Hindlimb muscle (tissue), 1 donor: ENCODE data around the gene ELP1. TPM values are rescaled to one million over a fixed set of nuclear protein-coding genes. Genes with fewer than 3 reads are reported as not detected.

Experiments
- DNase-seq: peaks from one replicate; pipeline ENCODE4 v3.0.0-alpha.2; 2013
- polyA plus RNA-seq: library from polyadenylated mRNA; unstranded; fragments of 120-200 nt; gene quantifications from one replicate; pipeline ENCODE4 v1.2.1, GENCODE V29; 2013; ENCODE audit not compliant: insufficient read length

Gene ELP1
- polyA plus RNA-seq, 1 donor = 32.9 TPM

- no peak for DNase-seq
These were observed 51.7 kb downstream of the ELP1 start for GRCh38 chr9:108882052-108882888.

- no peak for DNase-seq
These were observed 53.1 kb downstream of the ELP1 start for GRCh38 chr9:108880738-108881316.

DNA sequence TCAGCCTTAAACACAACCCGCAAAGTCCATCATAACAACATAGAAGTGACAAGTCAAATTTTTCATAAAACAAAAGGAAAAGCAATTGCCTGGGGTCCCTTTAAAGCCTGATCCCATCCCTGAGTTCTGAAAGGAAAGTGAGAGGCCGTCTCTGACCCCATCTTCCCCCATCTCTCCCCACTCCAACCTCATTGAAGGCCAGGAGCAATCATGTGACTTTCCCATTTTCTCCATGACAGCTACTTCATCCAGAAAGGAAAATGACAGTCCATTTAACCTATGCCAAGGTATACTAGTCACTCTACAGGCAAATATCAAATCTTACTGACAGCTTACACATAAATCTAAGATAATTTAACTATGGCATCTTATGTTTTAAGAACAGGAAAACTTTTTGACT lies 56.4 kb downstream of the ELP1 start:
- DNase-seq = no peak

GRCh38 chr9:108876425-108876824 lies 57.5 kb downstream of the ELP1 start:
- no peak for DNase-seq

- no peak for DNase-seq
These were observed 59.7 kb downstream of the ELP1 start for GRCh38 chr9:108874058-108874788.

- DNase-seq = no peak
These were observed 64.7 kb downstream of the ELP1 start for GRCh38 chr9:108869092-108869725.

DNA sequence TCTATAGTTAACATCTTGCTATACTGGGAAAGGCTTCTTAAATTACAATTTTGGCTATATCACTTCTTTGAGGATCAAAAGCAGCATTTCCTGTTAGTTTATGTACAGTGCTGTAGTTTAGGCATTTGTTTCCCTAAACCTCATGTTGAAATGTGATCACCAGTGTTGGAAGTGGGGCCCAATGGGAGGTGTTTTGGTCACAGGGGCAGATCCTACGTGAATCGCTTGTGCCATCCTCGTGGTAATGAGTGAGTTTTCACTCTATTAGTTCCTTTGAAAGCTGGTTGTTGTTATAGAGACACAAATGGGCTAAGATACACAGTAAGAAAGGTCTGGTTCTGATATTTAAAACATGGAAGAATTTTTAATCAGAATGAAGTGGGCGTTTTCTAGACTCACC lies 66.1 kb downstream of the ELP1 start:
- no peak for DNase-seq

- no peak for DNase-seq
These were observed 66.8 kb downstream of the ELP1 start for GRCh38 chr9:108867116-108867515.

DNA sequence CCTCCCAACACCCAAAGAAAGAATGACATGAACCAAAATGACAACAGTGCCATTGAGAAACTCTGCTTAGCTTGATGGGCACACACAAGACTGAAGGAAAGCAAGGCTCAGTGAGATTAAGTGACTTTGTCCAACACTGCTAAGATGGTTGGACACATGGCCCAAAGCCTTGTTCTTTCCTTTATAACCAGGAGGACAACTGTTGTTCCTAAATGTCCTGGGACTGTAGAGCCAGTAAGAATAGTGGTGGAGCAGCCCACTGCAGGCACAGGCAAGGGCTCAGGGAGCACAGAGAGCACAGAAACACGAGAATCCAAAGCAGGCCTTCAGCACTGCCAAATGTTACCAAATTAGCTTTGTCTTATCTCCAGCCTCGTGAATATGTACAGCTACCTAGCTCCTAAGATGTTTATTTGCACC lies 67.9 kb downstream of the ELP1 start:
- DNase-seq = no peak

DNA sequence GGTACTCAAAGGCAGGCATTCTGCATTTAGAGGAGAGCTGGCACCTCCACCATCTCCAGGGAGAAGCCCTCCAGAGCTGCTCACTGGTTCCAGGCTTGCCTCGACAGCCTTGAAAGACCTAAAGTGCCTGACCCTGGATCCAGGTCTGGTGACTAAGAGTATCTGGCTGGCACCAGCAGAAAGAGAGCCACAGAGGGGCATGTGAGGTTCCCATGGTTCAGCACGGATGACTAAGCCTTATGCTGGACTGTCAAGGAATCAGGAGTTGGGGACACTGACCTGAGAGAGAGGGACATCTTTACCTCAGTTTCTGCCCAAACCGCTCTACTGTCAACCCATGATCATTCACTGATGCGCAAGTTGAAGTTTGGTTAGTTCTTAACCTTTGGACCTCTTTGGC lies 68.9 kb downstream of the ELP1 start:
- DNase-seq = no peak

DNA sequence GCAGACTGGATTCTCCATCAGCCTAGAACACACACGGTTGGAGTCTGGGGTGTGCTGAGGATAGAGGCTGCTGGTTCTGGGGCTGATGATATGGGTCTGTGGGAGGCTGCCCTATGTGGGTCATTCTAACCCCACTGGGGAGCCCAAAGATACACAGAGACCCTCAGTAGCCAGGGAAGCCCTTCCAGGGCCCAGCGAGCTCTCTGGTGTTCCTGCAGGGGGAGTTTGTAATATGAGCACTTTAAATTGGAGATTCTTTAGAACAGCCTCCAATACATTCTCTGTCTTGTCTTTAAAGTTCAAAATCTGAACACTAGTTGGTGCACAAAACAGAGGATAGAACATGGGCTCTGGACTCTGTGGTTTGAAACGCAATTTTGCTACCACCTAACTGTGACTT lies 69.5 kb downstream of the ELP1 start:
- no peak for DNase-seq

DNA sequence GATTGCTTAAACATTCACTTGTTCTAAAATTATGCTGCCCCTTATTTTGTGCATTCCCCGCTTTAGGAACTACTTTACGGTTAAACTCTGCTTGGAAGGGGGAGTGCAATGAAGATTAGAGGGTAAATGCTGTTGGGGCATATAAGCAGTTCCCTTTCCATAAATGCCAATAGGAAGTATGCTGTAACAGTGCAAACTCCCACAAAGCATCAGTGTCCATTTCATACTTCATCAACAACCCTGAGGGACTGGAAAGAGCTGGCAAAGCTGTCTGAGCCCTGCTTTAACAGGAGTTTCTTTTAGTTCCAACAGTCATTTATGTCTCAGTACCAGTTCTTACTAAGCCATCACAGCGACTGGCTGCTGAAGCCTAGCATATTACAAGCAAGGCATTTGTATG lies 70.0 kb downstream of the ELP1 start:
- DNase-seq = no peak

DNA sequence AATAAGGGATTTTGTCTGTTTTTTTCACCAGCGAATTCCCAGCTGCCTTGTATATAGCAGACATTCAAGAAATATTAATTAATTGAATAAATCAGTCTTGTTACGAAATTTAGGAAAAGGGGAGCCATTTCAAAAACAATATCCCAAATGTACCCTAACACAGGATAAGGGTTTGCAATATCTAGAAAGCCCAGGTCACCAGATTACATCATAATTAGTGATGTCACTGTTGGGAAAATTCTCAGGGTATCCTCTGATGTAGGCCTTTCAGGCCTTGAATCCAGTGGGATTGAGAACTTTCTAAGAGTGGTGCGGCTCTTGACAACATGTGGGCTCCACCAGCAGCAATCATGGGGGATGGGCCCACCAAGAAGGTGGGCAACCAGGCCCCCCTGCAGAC lies 71.9 kb downstream of the ELP1 start, which contains the start of gene ACTL7A:
ACTL7A (plus strand) TSS at position 270 of the 400 bp plus-strand sequence; CDS start at position 327, 57 bp downstream.
- DNase-seq = no peak

GRCh38 chr9:108861464-108861863 lies 72.5 kb downstream of the ELP1 start:
- DNase-seq = no peak

DNA sequence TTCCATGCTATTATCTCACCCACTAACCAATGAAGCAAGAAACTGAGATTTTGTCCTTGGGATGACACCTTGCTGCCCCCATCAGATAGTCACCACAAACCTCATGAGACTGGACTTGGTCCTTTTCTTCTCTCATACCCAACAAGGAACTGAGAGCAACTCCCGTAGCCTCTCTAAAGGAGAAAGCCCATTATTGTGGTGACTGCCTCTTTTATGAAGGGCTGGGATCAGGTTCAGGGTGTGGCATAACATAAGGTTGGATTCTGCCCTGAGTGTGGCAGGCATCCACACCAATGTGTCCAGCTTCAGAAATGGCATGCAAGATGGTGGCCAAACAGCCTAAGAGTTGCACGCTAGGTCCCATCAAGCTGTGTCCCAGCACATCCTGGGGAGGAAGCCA lies 73.2 kb downstream of the ELP1 start:
- DNase-seq = no peak

DNA sequence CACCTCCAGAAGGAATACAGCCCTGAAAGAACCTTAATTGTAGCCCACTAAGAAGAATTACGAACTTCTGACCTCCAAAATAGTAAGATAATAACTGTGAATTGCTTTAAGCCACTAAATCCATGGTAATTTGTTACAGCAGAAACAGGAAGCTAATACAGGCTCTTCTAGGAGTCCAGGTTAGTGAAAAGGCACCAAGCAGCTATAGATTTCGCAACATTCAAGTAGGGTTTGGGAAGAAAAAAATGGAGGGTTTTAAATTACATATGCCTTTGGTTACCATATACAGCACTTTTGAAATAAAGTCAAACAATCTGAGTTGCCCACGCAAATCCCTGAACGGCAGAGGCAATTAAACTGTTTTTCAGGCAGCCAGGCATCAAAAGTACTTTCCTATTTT lies 73.6 kb downstream of the ELP1 start:
- DNase-seq = no peak

DNA sequence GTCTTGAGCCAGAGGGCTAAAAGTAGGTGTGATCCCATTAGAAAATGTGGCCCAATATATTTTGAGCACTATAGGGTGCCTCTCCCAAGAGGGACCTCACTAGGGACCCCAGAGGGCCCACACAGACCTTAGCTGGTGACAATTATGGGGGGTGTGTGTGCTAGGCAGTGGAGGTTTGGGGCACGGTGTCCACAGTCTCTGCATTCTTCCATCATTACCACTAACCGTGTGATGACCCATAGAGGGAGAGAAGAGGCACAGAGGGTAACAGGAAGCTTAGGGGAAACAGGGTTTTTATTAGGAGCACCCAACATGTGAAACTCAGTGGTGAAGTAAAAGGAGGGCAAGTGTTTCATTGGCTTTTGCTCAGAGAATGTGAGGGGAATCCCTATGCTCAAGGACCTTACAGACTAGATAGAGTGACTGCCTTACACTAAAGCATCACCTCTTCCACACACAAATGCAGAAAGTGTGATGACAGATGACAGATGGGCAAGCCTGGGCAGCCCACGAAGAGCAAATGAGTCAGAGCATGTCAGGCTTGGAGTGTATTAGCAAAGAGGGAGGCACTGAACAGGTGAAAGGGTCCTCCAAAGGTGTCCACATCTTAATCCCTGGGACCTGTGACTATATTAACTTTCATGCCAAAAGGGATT lies 74.3 kb downstream of the ELP1 start:
- DNase-seq = no peak

- DNase-seq = no peak
These were observed 76.4 kb downstream of the ELP1 start for GRCh38 chr9:108857572-108857971.

DNA sequence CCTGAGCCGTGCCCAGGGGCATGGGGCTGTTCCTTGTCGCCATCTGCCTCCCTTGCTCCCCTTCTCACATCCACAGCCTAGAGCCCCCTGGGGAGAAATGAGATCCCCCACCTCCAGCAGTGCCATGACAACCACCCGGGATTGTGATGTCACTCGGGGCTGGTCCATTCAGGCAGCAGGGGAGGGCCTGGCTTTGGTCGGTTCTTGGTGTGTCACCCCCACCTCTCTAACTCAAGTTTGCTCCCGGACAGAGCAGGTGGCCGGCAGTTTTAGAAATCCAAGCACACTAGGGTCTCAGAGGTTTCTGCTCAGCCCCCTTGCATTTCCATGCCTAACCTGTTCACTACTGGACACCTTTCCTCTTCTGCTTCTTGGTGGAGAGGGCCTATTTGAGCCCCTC lies 78.0 kb downstream of the ELP1 start, which contains the start of gene ACTL7B:
ACTL7B (minus strand) TSS at position 99 of the 400 bp plus-strand sequence; CDS start at position 43, 56 bp downstream.
- DNase-seq = no peak

- DNase-seq = no peak
These were observed 78.4 kb downstream of the ELP1 start for GRCh38 chr9:108855529-108855886.

GRCh38 chr9:108854641-108855528 lies 79.0 kb downstream of the ELP1 start:
- DNase-seq = no peak
